Hepatocyte (in vitro differentiated cells): ENCODE data around the gene IRF2BPL. TPM values are rescaled to one million over a fixed set of nuclear protein-coding genes. Genes with fewer than 3 reads are reported as not detected.

ENCODE experiments used
- DNase-seq: peaks from one replicate; pipeline ENCODE4 v3.0.0-alpha.2; 2016; ENCODE audit warnings: low spot score
- H2AFZ ChIP-seq: fragments of 200-600 bp; sonication (generic); 2 replicates; pipeline ENCODE4 v1.6.0; 2016; ENCODE audit warnings: antibody characterized with exemption, mild to moderate bottlenecking
- H3K27ac ChIP-seq: fragments of 200-600 bp; sonication (generic); 2 replicates; pipeline ENCODE4 v1.5.1; 2016; ENCODE audit warnings: mild to moderate bottlenecking
- H3K27me3 ChIP-seq: fragments of 200-600 bp; sonication (generic); 2 replicates; pipeline ENCODE4 v1.6.1; 2016
- H3K36me3 ChIP-seq: fragments of 200-600 bp; sonication (generic); replicated peaks from 2 replicates; pipeline ENCODE4 v1.5.1; 2016; ENCODE audit warnings: low read depth; ENCODE audit not compliant: insufficient read depth
- H3K4me1 ChIP-seq: fragments of 200-600 bp; sonication (generic); 2 replicates; pipeline ENCODE4 v1.5.1; 2016; ENCODE audit warnings: mild to moderate bottlenecking, moderate library complexity; ENCODE audit not compliant: insufficient read depth
- H3K4me2 ChIP-seq: fragments of 200-600 bp; sonication (generic); 2 replicates; pipeline ENCODE4 v1.6.0; 2016
- H3K4me3 ChIP-seq: fragments of 200-600 bp; sonication (generic); 2 replicates; pipeline ENCODE4 v1.5.1; 2016; ENCODE audit warnings: mild to moderate bottlenecking
- H3K79me2 ChIP-seq: fragments of 200-600 bp; sonication (generic); 2 replicates; pipeline ENCODE4 v1.6.0; 2017; ENCODE audit warnings: mild to moderate bottlenecking
- H3K9me2 ChIP-seq: fragments of 200-600 bp; sonication (generic); replicated peaks from 2 replicates; pipeline ENCODE4 v1.6.0; 2017; ENCODE audit warnings: mild to moderate bottlenecking; ENCODE audit not compliant: insufficient read depth
- H3K9me3 ChIP-seq: fragments of 200-600 bp; sonication (generic); 2 replicates; pipeline ENCODE4 v1.5.1; 2016; ENCODE audit warnings: low read depth, mild to moderate bottlenecking
- H4K20me1 ChIP-seq: fragments of 200-600 bp; sonication (generic); 2 replicates; pipeline ENCODE4 v1.6.0; 2016; ENCODE audit warnings: mild to moderate bottlenecking; ENCODE audit not compliant: insufficient read depth, poor library complexity, severe bottlenecking
- EZH2 ChIP-seq: fragments of 200-600 bp; sonication (generic); IDR thresholded peaks from 2 replicates; pipeline ENCODE4 v1.6.1; 2016; ENCODE audit warnings: antibody characterized with exemption, mild to moderate bottlenecking, borderline replicate concordance
- EZH2phosphoT487 ChIP-seq: fragments of 200-600 bp; sonication (generic); IDR thresholded peaks from one replicate; pipeline ENCODE4 v1.6.1; 2018; ENCODE audit warnings: antibody characterized with exemption, mild to moderate bottlenecking, low read depth, moderate library complexity; ENCODE audit not compliant: unreplicated experiment, severe bottlenecking
- WGBS: methylation state at CpG from one replicate; pipeline ENCODE4 v1.1.6; 2016; ENCODE audit warnings: low lambda C conversion rate; ENCODE audit errors: missing lambda C conversion rate; 5-methylcytosine and 5-hydroxymethylcytosine counted together
- polyA plus RNA-seq: library from polyadenylated mRNA; unstranded; fragments of >200 nt; fragmentation: Nextera tagmentation; extraction: Ambion mirVana; gene quantifications from 2 replicates; pipeline ENCODE4 v1.2.1, GENCODE V29; 2016
- total RNA-seq: library from RNA; depleted of rRNA; stranded (reverse); fragments of >200 nt; gene quantifications from 2 replicates; pipeline ENCODE4 v1.2.3, GENCODE V29; 2014
- TF ChIP-seq, protein P1 (sequence below): fragments of 200-600 bp; sonication (generic); IDR thresholded peaks from 2 replicates; pipeline ENCODE4 v1.5.1; 2016; ENCODE audit warnings: antibody characterized with exemption, mild to moderate bottlenecking; ENCODE audit not compliant: poor library complexity

IRF2BPL gene
- total and polyA plus RNA-seq, 2 experiments from 2014 or later = 34.5 to 52.1 TPM

DNA sequence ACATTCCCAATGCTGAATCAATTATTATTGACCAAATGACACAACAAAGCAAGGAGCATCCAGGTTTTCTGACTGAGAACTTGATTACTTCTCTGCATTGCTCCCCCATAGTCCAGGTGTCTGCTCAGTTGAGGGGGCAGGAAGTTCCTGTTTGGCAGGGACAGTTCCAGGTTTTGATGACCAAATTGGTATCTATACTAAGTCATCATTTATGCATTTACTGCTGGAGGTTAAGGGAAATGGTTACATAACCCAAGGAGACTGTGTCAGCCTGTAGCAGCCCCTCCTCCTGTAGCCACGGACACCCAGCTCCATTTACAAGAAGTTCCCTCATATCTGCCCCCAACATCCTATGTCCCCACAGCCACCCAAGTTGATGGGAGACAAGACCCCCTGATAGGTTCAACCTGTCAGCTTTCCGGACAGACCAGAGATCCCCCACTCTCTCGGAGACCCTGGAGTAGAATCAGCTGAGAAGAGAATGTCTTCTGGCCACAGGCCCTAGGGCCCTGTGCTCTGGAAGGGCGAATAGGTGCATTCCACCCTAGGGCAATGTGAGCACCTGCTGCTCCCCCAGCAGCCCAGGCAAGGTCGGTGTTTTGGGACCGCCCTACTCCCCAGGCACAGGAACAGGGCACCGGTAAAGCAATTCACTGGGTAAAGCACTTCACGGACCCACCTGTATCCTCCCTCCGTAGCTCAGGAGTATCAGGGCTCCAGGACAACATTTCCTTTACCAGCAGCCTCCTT lies 23.6 kb downstream of the IRF2BPL start:
- peaks cover 54% of the 10 kb centered on the region for H3K4me1 ChIP-seq
- no peak overlapping the region for H2AFZ ChIP-seq
- no peaks in the 10 kb centered on the region for H3K36me3 ChIP-seq
- no peak overlapping the region for H3K4me3 ChIP-seq
- peak overlapping the region; percentile 2 for H3K4me2 ChIP-seq
- WGBS = 59% methylated on average over 9 of the region's 9 CpGs
- no peak for TF ChIP-seq EZH2phosphoT487
- no peak for TF ChIP-seq EZH2
- TF ChIP-seq, protein P1, sequence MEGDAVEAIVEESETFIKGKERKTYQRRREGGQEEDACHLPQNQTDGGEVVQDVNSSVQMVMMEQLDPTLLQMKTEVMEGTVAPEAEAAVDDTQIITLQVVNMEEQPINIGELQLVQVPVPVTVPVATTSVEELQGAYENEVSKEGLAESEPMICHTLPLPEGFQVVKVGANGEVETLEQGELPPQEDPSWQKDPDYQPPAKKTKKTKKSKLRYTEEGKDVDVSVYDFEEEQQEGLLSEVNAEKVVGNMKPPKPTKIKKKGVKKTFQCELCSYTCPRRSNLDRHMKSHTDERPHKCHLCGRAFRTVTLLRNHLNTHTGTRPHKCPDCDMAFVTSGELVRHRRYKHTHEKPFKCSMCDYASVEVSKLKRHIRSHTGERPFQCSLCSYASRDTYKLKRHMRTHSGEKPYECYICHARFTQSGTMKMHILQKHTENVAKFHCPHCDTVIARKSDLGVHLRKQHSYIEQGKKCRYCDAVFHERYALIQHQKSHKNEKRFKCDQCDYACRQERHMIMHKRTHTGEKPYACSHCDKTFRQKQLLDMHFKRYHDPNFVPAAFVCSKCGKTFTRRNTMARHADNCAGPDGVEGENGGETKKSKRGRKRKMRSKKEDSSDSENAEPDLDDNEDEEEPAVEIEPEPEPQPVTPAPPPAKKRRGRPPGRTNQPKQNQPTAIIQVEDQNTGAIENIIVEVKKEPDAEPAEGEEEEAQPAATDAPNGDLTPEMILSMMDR = no peak
- H3K9me3 ChIP-seq = no peaks in the 10 kb centered on the region
- H3K79me2 ChIP-seq = no peaks in the 10 kb centered on the region
- peak; percentile 8 for DNase-seq
- H3K9me2 ChIP-seq = no peaks in the 10 kb centered on the region
- peak overlapping the region; percentile 78 for H3K27ac ChIP-seq
- no peaks in the 10 kb centered on the region for H3K27me3 ChIP-seq
- H4K20me1 ChIP-seq = no peaks in the 10 kb centered on the region

DNA sequence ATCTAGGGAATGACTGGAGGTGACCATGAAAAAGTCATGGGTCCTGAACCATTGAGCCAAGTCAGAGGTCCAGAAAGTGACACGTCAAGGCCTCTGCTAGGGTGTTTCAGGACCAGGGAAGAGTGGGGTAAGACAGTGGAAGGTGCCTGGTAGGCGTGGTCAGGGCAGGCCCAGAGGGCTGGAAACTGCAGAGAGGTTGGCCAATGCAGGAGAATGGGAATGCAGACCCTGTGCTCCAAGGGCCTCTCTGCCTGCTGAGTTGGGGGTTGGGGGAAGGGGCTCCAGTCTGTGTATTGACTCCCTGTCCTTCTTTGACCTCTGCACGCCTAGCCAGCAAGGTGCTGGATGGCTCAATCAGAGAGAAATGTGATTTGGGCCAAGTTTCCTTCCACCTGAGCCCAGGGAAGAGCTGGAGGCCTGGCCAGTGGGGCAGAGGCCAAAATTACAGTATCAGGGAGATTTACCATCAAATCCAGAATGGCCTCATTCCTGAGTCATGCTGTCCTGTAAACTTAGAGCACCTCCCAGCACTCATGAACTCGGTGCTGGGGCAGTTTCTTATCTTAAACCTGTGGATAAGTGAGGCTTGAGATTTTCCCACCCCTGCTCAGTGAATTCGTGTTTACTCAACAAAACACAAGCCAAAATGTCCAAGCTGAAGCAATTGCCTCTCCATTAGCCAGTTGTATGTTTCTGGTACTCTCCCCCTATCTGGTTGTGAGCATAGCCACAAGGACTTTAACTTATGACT lies 24.4 kb downstream of the IRF2BPL start:
- Histone ChIP-seq H3K9me3 (no peaks in the 10 kb centered on the region), H3K79me2 (no peaks in the 10 kb centered on the region), H3K4me3 (no peak overlapping the region), H3K4me1 (peaks cover 61% of the 10 kb centered on the region), H3K4me2 (peak overlapping the region; percentile 19), H3K9me2 (no peaks in the 10 kb centered on the region), H3K27me3 (no peaks in the 10 kb centered on the region), H3K36me3 (no peaks in the 10 kb centered on the region), H4K20me1 (no peaks in the 10 kb centered on the region), H2AFZ (no peak overlapping the region), H3K27ac (peak overlapping the region; percentile 78)
- 40% methylated on average over 5 of the region's 5 CpGs for WGBS
- peak; percentile 78 for DNase-seq
- TF ChIP-seq EZH2 (no peak), EZH2phosphoT487 (no peak)
- TF ChIP-seq, protein P1 = no peak

DNA sequence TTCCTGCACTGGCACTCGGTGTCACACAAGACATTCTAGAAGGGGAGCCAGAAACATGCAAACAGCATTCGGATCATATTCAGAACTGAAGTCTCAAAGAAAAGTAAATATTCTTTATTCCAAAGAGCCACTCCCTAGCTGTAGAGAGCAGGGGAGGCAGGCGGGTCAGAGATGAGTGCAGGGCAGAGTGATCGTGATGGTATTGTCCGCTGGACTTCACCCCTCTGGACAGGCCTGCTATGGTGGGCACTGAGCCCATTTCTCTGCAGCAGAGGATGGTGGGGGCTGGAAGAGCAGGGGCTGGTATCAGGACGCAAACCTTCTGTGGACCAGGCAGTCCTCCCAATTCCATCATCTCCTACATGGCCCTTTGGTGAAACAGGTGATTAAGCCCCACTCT lies 25.6 kb downstream of the IRF2BPL start:
- Histone ChIP-seq H3K27me3 (no peaks in the 10 kb centered on the region), H3K4me2 (no peak overlapping the region), H3K79me2 (no peaks in the 10 kb centered on the region), H3K9me3 (no peaks in the 10 kb centered on the region), H3K27ac (peak overlapping the region; percentile 78), H2AFZ (no peak overlapping the region), H4K20me1 (no peaks in the 10 kb centered on the region), H3K36me3 (no peaks in the 10 kb centered on the region), H3K4me3 (no peak overlapping the region), H3K4me1 (peaks cover 62% of the 10 kb centered on the region), H3K9me2 (no peaks in the 10 kb centered on the region)
- TF ChIP-seq, protein P1 = no peak
- TF ChIP-seq EZH2phosphoT487 (no peak), EZH2 (no peak)
- peak; percentile 16 for DNase-seq
- WGBS = 79% methylated on average over 6 of the region's 6 CpGs
